HG02610 (cell line): ENCODE results near the gene PITPNB.

Experiments
- ATAC-seq: cut with Tn5 transposase; IDR thresholded peaks from one replicate; pipeline ENCODE4 v1.9.1; 2021; ENCODE audit warnings: mild to moderate bottlenecking, moderate library complexity; ENCODE audit not compliant: unreplicated experiment

Gene PITPNB

DNA sequence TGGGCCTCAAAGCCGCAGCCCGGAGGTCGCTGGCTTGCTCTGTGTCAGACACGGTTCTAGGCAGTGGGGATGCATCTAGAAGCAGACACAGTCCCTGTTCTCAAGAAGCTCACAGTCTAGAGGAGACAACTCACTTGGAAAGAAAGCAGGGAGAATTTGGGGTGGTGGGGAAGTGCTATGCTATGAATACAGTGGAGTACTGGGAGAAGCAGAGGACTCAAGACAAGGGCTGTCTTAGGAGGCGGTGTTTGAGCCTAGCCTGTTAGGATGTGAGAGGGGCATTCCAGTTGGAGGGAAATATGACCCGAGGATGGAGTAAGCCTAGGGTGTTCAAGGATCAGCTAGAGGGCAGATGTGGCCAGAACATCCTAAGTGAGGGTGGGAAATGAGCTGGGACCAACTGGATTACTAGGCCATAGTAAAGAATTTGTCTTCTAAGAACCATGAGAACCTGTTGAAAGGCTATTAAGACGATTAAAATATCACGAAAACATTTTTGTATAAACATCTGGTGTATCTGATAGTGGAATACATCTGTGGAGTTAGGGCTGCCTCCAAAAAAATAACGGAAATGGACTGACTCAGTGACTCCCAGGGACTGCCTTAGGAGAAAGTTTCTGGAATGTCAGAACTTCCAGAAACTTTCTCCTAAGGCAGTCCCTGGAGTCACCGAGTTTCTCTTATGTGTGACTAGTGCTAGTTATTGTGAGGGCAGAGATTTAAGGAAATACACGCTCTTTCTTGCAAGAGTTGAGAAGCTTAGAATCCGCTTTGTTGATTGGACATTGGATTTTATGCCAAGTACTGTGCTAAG, 1.1 kb upstream of the PITPNB start:
- peak; percentile 28 for ATAC-seq

DNA sequence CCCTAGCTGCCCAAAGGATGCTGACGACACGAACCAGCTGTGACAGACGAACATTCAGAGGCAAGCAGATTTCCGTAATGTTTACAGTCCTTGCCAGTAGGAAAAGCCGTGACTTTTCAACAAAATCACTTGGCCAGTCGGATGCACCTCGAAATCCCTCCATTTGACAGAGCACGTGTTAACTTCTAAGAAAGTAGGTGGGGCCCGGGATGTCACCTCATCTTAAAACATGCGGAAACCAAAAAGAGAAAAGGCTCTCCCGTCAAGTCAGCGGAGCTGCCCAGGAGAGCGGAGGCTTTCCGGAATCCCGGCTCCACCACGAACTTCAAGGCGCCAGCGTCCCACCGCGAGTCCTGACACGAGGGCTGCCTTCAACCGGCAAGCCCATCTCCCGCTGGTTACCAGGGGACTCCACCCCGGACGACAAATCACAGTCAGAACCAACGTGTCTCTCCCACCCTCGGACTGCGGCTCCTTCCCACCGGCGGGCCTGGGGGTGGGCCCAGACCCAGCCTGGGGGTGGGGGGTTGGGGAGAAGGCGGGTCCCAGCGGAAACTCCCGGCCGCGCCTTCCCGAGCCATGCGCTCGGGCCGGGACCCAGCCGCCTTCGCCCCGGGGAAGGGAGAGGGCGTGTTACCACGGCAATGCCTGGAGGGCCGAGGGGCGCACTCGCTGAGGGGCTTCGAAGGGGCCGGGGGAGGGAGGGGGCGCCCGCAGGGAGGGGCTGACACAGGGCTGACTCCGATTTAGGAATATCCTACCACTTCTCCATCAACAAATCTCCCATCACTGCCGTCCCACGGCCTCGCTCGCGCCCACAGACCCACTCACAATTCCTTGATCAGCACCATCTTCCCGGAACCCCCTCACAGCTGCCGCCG, 475 bp downstream of the PITPNB start:
- no peak for ATAC-seq

DNA sequence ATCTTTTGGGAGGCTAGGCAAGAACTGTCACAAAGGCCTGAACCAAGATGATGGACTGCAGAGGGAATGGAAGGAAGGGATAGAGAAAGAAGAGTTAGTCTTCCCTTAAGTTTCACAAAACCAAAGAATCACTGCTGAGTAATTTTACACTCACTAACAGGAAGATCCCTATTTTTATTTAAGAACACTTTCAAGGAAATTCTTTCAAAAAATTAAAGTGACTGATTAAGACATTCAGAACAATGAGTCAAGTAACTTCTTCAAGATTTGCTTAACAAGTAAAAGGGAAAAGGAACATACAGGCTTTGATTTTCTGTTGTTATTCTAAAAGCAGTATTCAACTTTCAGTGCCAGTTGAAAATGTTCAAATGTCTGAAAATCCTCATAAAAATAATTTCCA, 3.1 kb downstream of the PITPNB start:
- ATAC-seq, result no peak

- no peak for ATAC-seq
Measured at GRCh38 chr22:27913162-27913741, 5.8 kb downstream of the PITPNB start.

DNA sequence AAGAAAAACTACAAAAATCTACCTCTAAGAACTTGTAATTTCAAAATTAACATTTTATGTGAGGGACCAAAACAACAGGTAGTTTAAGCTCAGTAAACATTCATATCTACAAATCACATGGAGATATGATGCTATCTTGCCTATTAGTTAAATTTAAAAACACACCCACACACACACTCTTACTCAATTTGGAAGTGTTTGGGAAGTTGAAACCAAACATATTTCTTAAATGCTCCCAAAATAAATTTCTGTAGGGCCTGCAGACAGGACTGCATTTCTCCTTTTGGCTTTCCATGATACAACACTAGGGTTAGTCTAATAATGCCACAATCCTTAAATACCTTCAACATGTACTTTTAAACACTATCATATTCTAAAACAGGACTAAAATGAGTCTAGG, 7.0 kb downstream of the PITPNB start:
- ATAC-seq, result no peak

DNA sequence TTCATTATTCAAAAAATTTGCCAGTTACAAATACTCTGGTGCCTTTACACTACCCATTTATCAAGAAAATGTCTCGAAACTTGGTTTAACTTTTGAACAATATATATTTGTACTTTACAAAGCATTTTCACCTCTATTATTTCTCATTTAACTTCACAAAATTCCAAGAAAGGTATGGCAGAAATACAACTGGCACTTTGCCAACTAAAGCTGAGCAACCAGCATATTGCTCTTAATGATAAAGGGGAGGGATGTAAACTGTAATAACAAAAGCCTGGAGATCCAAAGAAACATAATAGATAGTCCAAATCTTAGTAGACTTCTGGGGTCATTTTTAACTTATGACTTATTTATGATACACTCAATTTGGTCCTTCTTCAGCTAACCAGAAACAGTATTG, 7.7 kb downstream of the PITPNB start:
- ATAC-seq, result no peak

DNA sequence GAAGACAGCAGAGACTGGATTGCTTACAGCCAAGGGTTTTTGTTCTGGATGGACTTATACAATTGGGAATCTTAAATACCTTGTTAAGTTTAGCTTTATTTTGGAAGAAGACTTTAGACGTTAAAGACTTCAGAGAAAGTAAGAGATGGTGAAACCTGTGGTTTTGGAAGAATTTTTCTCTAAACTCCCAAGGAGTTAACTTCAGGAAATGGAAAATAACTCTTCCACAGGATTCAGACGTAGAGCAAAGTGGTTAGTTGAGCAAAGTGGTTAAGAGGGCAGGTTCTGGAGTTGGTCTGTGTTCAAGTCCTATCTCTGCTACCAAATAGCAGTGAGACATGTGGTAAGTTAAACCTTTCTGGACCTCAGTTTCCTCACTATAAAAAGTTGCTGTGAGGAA, 12.8 kb downstream of the PITPNB start:
- no peak for ATAC-seq

- no peak for ATAC-seq
Measured at GRCh38 chr22:27905653-27906052, 13.4 kb downstream of the PITPNB start.

- no peak for ATAC-seq
Measured at GRCh38 chr22:27903805-27904473, 15.1 kb downstream of the PITPNB start.

- ATAC-seq, result no peak
Measured at GRCh38 chr22:27900153-27900552, 18.9 kb downstream of the PITPNB start.

DNA sequence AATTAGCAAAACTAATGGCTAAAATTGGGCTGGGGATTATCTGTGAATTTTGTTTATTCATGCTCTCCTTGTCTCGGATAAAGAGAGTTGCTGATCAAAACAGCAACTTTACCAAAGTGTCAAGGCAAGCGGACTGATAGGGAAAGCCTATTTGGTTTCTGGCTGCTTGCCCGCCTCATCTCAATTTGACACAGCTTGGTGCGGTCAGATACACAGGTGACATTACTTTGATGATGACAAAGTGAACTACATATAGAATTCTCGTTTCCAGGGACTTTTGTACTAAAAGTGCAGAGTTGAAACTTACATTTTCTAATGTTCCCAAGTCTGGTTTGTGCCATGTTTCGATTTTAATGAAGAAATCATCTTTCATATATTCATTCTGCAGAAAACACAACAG, 22.8 kb downstream of the PITPNB start:
- ATAC-seq, result peak; percentile 37

DNA sequence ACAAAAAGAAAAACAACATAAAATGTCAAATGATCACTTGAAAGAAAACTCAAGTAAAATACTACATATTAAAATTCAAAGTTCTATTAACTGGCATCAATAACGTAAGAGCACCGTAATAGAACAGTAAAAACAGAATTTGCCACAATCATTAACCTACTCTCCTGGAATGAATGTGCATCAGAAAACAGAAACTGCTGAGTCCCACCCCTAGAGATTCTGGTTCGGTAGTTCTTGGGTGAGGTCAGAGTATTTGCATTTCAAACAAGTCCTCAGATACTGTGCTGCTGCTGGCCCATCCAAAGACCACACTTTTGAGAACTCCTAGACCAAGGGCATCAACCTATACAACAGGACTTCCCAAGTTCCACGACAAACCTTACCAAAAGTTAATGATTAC, 23.5 kb downstream of the PITPNB start:
- peak; percentile 87 for ATAC-seq

GRCh38 chr22:27892811-27893210, 26.2 kb downstream of the PITPNB start:
- no peak for ATAC-seq

GRCh38 chr22:27892064-27892463, 27.0 kb downstream of the PITPNB start:
- no peak for ATAC-seq

GRCh38 chr22:27888310-27888709, 30.7 kb downstream of the PITPNB start:
- no peak for ATAC-seq

GRCh38 chr22:27886843-27887151, 32.3 kb downstream of the PITPNB start:
- no peak for ATAC-seq

DNA sequence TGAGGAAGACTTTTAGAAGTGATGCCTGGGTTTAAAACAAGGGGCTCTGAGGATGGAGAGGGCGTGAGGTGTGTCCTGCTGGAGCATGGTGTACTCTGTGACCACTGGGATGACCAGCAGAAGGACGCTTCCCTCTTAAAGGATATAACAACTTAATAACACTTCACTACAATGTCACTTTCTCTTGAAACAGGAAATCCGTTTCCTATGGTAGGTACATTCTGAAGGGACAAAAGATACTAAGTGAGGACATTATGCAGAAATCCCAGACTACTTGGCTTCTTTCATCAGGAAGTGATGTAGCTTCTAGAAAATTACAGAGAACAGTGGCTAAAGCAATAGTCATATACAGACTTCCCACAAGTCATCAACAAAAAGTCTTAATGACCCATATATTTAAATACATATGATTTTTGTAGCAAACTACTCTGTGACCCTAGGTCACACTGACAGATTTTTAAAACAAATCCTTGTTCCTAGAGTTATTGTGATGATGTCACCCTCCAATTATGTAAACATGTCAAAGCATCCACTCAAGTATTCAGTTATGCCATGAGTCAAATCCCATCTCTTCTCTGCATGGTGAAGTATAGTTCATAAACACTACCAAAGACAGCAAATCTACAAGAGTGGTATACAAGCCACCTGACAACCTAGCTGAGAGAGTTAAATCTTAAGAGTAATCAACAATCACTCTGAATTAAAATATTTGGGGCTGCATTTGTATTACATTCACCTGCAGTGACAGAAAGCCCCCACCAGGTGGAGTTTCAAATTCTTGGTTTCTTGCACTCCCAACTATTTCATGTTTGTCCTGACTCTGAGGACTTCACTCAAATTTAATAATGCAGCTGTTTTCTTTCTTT, 32.8 kb downstream of the PITPNB start:
- ATAC-seq, result no peak

DNA sequence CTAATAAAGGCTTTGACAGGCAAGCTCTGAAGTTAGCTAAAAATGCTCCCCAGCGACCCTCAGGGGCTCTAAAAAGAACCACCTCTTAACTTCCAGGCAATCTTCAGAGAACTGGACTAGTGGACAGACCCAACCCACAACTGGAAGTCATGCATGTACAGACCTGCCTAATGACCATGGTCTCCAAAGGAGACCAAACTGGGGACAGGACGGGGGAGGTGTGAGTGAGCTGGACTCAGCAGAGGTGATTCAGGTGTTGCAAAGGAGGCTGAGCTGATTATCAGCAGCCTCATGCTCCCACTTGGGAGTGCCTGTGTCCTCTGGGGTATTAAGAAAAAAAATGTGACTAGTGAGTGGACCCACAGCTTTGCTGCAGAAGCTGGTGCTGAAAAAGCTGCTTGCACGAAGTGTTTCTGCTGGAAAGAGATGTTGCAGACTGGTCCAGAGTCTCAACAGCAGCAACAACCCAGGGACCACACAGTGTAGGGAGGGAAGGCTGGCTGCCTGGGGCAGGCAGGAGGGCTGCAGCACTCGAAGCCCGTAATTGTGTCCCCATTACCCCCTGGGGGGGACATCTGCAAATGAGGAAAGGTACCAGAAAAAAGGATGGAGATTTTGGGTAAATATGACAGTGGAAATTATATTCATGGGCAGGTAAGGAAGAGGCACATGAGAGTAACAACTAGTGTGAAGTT, 35.3 kb downstream of the PITPNB start:
- ATAC-seq, result no peak

- no peak for ATAC-seq
Measured at GRCh38 chr22:27882507-27883290, 36.4 kb downstream of the PITPNB start.
